Peyer's patch (tissue), 4 donors: ENCODE data around the gene EXOC8. TPM values are rescaled to one million over a fixed set of nuclear protein-coding genes. Genes with fewer than 3 reads are reported as not detected.

Experiments used
- DNase-seq, 3 donors: peaks; one replicate each; pipeline ENCODE4 v3.0.0-alpha.2; 2017 to 2019
- H3K27ac ChIP-seq, 4 donors: fragments of 200-600 bp; sonication (generic); one replicate each; pipeline ENCODE4 v1.5.1; 2016 to 2019
- H3K27me3 ChIP-seq, 2 donors: fragments of 200-600 bp; sonication (generic); one replicate each; pipeline ENCODE4 v1.5.1; 2019
- H3K36me3 ChIP-seq, 3 donors: fragments of 200-600 bp; sonication (generic); one replicate each; pipeline ENCODE4 v1.5.1; 2016 to 2019
- H3K4me1 ChIP-seq, 4 donors: fragments of 200-600 bp; sonication (generic); one replicate each; pipeline ENCODE4 v1.5.1; 2016 to 2019
- H3K4me3 ChIP-seq, 4 donors: fragments of 200-600 bp; sonication (generic); 1 replicate in 3 of 4; 2 replicates in 1 of 4; pipeline ENCODE4 v1.5.1; 2016 to 2019; ENCODE audit warnings: mild to moderate bottlenecking in 1 of 4
- H3K9me3 ChIP-seq, 4 donors: fragments of 200-600 bp; sonication (generic); one replicate each; pipeline ENCODE4 v1.5.1; 2016 to 2019; ENCODE audit warnings: mild to moderate bottlenecking in 1 of 4
- CTCF ChIP-seq, 6 experiments: fragments of 450-650 bp in 4 of 6; fragments of 200-600 bp in 2 of 6; sonication (generic) in 1 of 6; IDR thresholded peaks; one replicate each; pipeline ENCODE4 v1.5.1; 2017 to 2019; ENCODE audit warnings: antibody characterized with exemption in 6 of 6, mild to moderate bottlenecking in 3 of 6, moderate library complexity in 1 of 6
- POLR2A ChIP-seq, 2 donors: fragments of 450-650 bp; IDR thresholded peaks; one replicate each; pipeline ENCODE4 v1.5.1; 2017; ENCODE audit warnings: antibody characterized with exemption in 2 of 2, mild to moderate bottlenecking in 2 of 2, moderate library complexity in 2 of 2
- total RNA-seq, 4 donors: library from RNA; depleted of rRNA; stranded (reverse); fragments of >200 nt; gene quantifications; one replicate each; pipeline ENCODE4 v1.1.0, GENCODE V29; 2016

The EXOC8 gene
- total RNA-seq, 4 donors from 2014 or later, result 14.0 to 19.4 (median 17.4) TPM

GRCh38 chr1:231284441-231284840 is 53.2 kb downstream of the EXOC8 start:
- Histone ChIP-seq H3K27me3 (no peaks in the 10 kb centered on the region), H3K36me3 (no peaks in the 10 kb centered on the region), H3K27ac (no peak overlapping the region), H3K9me3 (no peaks in the 10 kb centered on the region), H3K4me1 (no peaks in the 10 kb centered on the region), H3K4me3 (no peak overlapping the region)
- no peak for TF ChIP-seq POLR2A (IDR thresholded peaks at IDR 0.05)
- TF ChIP-seq CTCF (IDR thresholded peaks at IDR 0.05), result no peak
- DNase-seq, result no peak

Other genes starting within 250 kb of the EXOC8 start
- gene TRIM67, start 175.8 kb downstream of the EXOC8 start, total RNA-seq, result under 1 TPM in 1 of 4 donors, not detected in 3; 0.13 TPM
- 10 to 100 TPM; 31.0 to 61.9 (median 45.6) TPM for gene GNPAT, start 96.6 kb downstream of the EXOC8 start, total RNA-seq
- 10 to 100 TPM; 18.6 to 27.5 (median 22.7) TPM for gene SPRTN, start 441 bp upstream of the EXOC8 start, total RNA-seq
- 10 to 100 TPM; 34.7 to 53.1 (median 39.8) TPM for gene EGLN1, start 84.4 kb upstream of the EXOC8 start, total RNA-seq
- gene TSNAX, start 190.8 kb upstream of the EXOC8 start, total RNA-seq, result 10 to 100 TPM; 11.3 to 18.2 (median 14.9) TPM